ENCODE data around the gene TACC3.
"Not testable (repeated sequence)": the region's sequence is repeated elsewhere in the genome, so short reads cannot be mapped to it uniquely, and the experiment has no call there.

Gene TACC3

GRCh38 chr4:1721003-1721665 lies at the start of gene TACC3, which contains the start of gene TMEM129:
TSS of gene TACC3 (plus strand) at chr4:1721521. CDS start at chr4:1723422, 1,901 bp downstream.
TSS of gene TMEM129 (minus strand) at chr4:1721323. CDS start at chr4:1720837, 486 bp downstream.
- ATAC-seq, result peak; percentile 88 to 90

GRCh38 chr4:1673671-1674070 lies 47.6 kb upstream of the TACC3 start:
- ATAC-seq, result no peak

GRCh38 chr4:1674682-1675081 lies 46.6 kb upstream of the TACC3 start:
- no peak for ATAC-seq

GRCh38 chr4:1675136-1675801 lies 46.1 kb upstream of the TACC3 start:
- no peak for ATAC-seq

GRCh38 chr4:1675802-1676137 lies 45.6 kb upstream of the TACC3 start:
- no peak for ATAC-seq

- ATAC-seq, result no peak
Observed at GRCh38 chr4:1676605-1677525, 44.5 kb upstream of the TACC3 start.

GRCh38 chr4:1678244-1678643 lies 43.1 kb upstream of the TACC3 start:
- ATAC-seq, result no peak

- ATAC-seq, result no peak
Observed at GRCh38 chr4:1682860-1683259, 38.5 kb upstream of the TACC3 start.

- ATAC-seq, result no peak
Observed at GRCh38 chr4:1683261-1683735, 38.0 kb upstream of the TACC3 start.

- peak; percentile 90 to 91 for ATAC-seq
Observed at GRCh38 chr4:1683736-1684505, 37.4 kb upstream of the TACC3 start, which contains the start of gene FAM53A. TSS of gene FAM53A (minus strand) at chr4:1684313. CDS start at chr4:1668741, 15,572 bp downstream.

- ATAC-seq, result peak in 1 of 2 donors; percentile 8
Observed at GRCh38 chr4:1684506-1685234, 36.7 kb upstream of the TACC3 start.

- no peak for ATAC-seq
Observed at GRCh38 chr4:1685235-1686150, 35.8 kb upstream of the TACC3 start.

GRCh38 chr4:1686440-1687036 lies 34.8 kb upstream of the TACC3 start:
- ATAC-seq, result no peak

GRCh38 chr4:1690698-1691097 lies 30.6 kb upstream of the TACC3 start:
- no peak for ATAC-seq

GRCh38 chr4:1691737-1692373 lies 29.5 kb upstream of the TACC3 start:
- ATAC-seq, result no peak

GRCh38 chr4:1693131-1693896 lies 28.0 kb upstream of the TACC3 start:
- ATAC-seq, result peak; percentile 92 to 93

- no peak for ATAC-seq
Observed at GRCh38 chr4:1695913-1696312, 25.4 kb upstream of the TACC3 start.

GRCh38 chr4:1701671-1702070 lies 19.6 kb upstream of the TACC3 start:
- not testable (repeated sequence) for ATAC-seq

- no peak for ATAC-seq
Observed at GRCh38 chr4:1703867-1704266, 17.5 kb upstream of the TACC3 start.

Measured in activated CD4-positive, CD25-positive, alpha-beta regulatory T cell treated with anti-CD3 and anti-CD28 coated beads, Interleukin-2, amount 50 U/mL, for 24 hours (primary cell).